Transverse colon (tissue), 4 donors: Measurements from ENCODE around the gene HAO2.

Experiments
- CTCF ChIP-seq, 5 experiments: fragments of 200-600 bp in 3 of 5; fragments of 450-650 bp in 2 of 5; sonication (generic) in 3 of 5; IDR thresholded peaks; 1 replicate in 2 of 5; 2 replicates in 3 of 5; pipeline ENCODE4 v1.5.1; 2016 to 2017; ENCODE audit warnings: antibody characterized with exemption in 5 of 5, inconsistent platforms in 3 of 5, mild to moderate bottlenecking in 2 of 5, moderate library complexity in 1 of 5
- POLR2A ChIP-seq: fragments of 450-650 bp; IDR thresholded peaks from one replicate; pipeline ENCODE4 v1.6.1; 2016; ENCODE audit warnings: antibody characterized with exemption, mild to moderate bottlenecking, moderate library complexity
- POLR2AphosphoS5 ChIP-seq, 3 donors: sonication (generic); formaldehyde crosslinking; IDR thresholded peaks; one replicate each; pipeline ENCODE4 v1.6.1; 2016; ENCODE audit warnings: antibody characterized with exemption in 3 of 3

DNA sequence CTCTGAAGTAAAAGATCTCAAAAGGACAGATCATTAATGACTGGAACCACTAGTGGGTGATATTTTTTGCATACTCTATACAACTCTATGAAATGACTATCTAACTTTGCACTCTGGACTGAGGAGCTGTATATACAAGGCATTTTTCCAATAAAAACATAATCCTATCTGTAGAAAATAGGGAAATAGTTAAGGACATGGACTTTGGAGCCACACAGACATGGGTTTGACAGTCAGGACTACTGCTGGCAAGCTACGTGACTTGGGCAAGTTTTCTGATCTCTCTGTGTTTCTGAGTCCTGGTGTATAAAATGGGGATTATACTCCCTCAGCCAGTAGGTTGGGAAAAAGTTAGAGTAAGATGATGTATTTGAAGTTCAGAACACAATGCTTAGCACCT is 25.5 kb downstream of the HAO2 start:
- peak in 1 of 5 experiments; percentile 29 for TF ChIP-seq CTCF (IDR thresholded peaks at IDR 0.05)
- no peak for TF ChIP-seq POLR2A
- no peak for TF ChIP-seq POLR2AphosphoS5 (IDR thresholded peaks at IDR 0.05)
